Kasumi-1 (cell line): ENCODE results near the gene CALM1.
"Not testable (repeated sequence)": the region's sequence is repeated elsewhere in the genome, so short reads cannot be mapped to it uniquely, and the experiment has no call there.

Experiments used
- DNase-seq, 2 experiments: peaks; one replicate each; lab custom pipeline; 2025; lab: John Stamatoyannopoulos, UW

The CALM1 gene

GRCh38 chr14:90383731-90384542, 12.9 kb upstream of the CALM1 start:
- peak; percentile 57 to 77 for DNase-seq

DNA sequence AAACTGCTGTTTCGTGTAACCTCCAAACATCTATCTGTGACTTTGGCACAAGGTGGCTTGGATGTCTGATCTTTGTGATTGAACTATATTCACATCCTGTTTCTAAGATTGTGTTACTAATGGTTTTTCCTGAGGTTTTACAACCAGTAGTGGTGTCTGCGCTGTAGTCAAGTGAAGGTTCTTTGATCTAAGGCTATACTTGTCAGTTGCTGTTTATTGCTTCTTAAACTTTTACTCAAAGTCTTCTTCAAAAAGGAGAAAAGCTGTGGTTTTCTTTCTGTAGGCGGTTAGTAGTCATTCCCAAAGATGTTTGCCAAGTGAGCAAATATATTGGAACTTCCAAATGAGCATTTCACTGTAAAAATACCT, 12.3 kb upstream of the CALM1 start:
- no peak for DNase-seq

GRCh38 chr14:90386321-90386720, 10.5 kb upstream of the CALM1 start:
- no peak for DNase-seq

GRCh38 chr14:90387206-90387760, 9.5 kb upstream of the CALM1 start:
- DNase-seq, result no peak

GRCh38 chr14:90388437-90388836, 8.4 kb upstream of the CALM1 start:
- no peak for DNase-seq

DNA sequence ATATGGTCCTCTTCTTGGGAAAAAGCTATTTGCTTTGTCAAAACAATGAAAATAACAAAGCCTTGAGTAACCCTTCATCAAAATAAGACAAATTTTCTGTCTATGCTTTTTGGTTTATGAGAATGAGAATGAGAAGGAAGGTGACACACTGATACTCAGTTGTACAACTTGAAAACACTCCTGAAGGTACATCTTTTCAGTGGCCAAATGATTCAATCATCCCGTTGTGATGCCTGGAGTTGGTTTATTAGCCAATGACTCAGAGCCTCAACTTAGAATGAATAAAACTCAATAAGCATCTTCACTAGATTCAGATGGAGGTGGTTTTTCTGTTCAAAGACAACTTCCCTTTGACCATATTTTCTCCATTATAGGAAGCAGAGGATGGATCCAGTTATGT, 7.8 kb upstream of the CALM1 start:
- DNase-seq, result no peak

- DNase-seq, result no peak
These were observed 2.9 kb upstream of the CALM1 start for GRCh38 chr14:90393966-90394365.

GRCh38 chr14:90394782-90395181, 2.0 kb upstream of the CALM1 start:
- not testable (repeated sequence) for DNase-seq

- DNase-seq, result peak; percentile 47 to 61
These were observed 841 bp downstream of the CALM1 start for GRCh38 chr14:90397425-90398314.

- peak; percentile 29 to 61 for DNase-seq
These were observed 1.5 kb downstream of the CALM1 start for GRCh38 chr14:90398315-90398839.

- DNase-seq, result no peak
These were observed 2.2 kb downstream of the CALM1 start for GRCh38 chr14:90398841-90399540.

GRCh38 chr14:90399541-90400444, 3.0 kb downstream of the CALM1 start:
- DNase-seq, result peak; percentile 96 to 97

- DNase-seq, result no peak
These were observed 4.2 kb downstream of the CALM1 start for GRCh38 chr14:90400904-90401561.

GRCh38 chr14:90402016-90402415, 5.2 kb downstream of the CALM1 start:
- peak; percentile 91 to 93 for DNase-seq

DNA sequence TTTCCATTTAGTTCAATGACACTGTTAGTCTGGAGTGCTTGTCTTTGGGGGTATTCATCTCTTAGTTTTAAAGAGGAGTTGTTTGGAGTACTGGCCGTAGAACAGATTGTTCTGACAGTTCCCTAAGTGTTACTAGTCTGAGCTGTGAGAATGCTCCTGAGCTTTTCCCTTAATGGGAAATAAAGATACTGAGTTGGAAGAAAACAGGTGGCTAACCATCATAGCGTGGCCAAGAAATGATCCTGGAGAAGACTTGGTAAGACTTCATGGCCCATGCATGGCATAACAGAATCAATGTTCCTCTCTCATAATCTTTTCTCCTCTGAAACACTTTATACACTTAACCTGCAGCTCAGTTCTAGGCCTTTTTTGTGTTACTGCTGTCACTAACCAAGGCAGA, 6.2 kb downstream of the CALM1 start:
- DNase-seq, result no peak

DNA sequence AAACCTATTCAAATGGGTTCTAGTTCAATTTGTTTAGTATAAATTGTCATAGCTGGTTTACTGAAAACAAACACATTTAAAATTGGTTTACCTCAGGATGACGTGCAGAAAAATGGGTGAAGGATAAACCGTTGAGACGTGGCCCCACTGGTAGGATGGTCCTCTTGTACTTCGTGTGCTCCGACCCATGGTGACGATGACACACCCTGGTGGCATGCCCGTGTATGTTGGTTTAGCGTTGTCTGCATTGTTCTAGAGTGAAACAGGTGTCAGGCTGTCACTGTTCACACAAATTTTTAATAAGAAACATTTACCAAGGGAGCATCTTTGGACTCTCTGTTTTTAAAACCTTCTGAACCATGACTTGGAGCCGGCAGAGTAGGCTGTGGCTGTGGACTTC, 8.3 kb downstream of the CALM1 start:
- no peak for DNase-seq

DNA sequence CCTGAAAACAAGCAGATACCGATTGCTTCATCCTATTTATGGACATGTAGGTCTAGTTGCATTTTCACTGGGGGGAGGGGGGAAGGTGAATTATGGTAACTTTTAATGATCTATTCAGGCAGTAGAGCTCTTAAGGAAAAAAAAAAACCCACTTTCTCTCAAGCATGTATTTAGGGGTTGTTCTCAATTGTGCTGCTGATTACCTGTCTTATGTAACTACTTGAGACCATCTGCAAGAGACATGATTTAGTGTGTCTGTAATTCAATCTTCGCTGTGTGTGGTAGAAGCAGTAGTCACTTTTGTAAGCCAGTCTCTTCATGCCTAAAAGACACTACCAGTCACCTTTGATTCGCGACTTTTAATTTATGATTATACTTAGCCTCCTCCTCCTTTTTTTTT, 8.9 kb downstream of the CALM1 start:
- DNase-seq, result no peak

DNA sequence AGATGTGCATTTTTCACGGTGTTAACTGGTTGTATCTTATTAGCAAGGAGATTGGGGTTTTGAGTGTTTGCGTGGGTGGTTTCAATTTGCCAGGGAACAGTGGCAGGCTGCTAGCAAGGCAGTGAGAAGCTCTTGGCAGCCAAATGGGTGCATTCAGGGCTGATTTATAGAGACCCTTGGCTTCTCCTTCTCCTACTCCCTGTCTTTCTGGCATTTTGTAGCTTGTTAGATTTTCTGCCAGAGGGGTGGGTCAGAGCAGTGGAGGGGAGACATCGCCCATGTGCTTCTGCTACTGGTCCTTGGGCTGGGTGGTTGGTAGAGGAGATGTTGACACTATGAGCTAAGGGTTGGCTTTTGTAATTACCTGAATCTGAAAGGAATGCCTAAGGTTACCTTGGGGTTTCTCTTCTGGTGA, 9.6 kb downstream of the CALM1 start:
- no peak for DNase-seq

DNA sequence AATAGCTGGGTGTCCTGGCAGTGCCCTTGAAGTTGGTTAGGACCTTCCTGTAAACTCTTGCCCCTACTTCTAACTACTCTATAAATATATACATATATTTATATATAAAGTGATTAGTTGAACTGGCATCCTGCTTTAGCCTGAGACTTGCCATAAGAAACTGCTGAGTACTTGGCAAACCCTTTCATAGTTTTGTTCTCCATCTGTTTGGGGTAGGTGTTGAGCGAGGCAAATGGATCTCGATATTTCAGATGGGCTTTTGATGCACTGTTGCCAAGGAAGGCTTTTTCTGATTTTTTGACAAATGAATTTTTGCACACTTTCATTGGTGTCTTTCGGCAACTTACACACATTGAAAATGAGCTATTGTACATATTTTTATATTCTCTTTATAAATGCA, 10.4 kb downstream of the CALM1 start:
- DNase-seq, result no peak

DNA sequence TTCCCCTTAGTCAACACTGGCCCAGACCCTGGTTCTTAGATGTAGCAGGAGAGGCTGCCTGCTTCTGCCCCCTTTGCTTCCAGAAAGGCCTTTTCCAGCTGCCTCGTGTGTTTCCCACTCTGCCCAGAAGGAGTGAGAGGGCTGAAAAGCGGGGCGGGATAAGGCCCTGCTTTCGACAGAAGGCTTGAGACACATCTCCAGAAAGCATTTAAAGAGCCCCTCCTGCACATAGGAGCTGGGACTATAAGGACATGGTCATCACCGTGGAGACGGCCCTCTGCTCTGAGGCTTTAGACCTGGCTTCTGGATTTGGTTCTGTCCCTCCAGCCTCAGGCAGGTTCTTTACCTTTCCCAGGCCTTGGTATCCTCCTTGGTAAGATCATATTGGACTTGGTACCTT, 11.9 kb downstream of the CALM1 start:
- DNase-seq, result no peak
